ENCODE data around the gene LRSAM1. TPM values are rescaled to one million over a fixed set of nuclear protein-coding genes. Genes with fewer than 3 reads are reported as not detected.
"Not testable (repeated sequence)": the region's sequence is repeated elsewhere in the genome, so short reads cannot be mapped to it uniquely, and the experiment has no call there.

Gene LRSAM1
- total RNA-seq, 1 experiment from 2014 or later: 25.8 TPM

- TF ChIP-seq, protein P1, sequence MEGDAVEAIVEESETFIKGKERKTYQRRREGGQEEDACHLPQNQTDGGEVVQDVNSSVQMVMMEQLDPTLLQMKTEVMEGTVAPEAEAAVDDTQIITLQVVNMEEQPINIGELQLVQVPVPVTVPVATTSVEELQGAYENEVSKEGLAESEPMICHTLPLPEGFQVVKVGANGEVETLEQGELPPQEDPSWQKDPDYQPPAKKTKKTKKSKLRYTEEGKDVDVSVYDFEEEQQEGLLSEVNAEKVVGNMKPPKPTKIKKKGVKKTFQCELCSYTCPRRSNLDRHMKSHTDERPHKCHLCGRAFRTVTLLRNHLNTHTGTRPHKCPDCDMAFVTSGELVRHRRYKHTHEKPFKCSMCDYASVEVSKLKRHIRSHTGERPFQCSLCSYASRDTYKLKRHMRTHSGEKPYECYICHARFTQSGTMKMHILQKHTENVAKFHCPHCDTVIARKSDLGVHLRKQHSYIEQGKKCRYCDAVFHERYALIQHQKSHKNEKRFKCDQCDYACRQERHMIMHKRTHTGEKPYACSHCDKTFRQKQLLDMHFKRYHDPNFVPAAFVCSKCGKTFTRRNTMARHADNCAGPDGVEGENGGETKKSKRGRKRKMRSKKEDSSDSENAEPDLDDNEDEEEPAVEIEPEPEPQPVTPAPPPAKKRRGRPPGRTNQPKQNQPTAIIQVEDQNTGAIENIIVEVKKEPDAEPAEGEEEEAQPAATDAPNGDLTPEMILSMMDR (IDR thresholded peaks at IDR 0.05; ENCODE audit: insufficient read depth in 1 of 2, low read depth in 1 of 2, low read length in 1 of 2, severe bottlenecking in 1 of 2, unreplicated experiment in 1 of 2): no peak
- Mint-ChIP-seq H3K36me3 (ENCODE audit: insufficient read depth, unreplicated experiment) (peaks cover 69% of the 10 kb centered on the region), H3K9me3 (ENCODE audit: unreplicated experiment) (no peaks in the 10 kb centered on the region), H3K4me1 (ENCODE audit: low read depth, unreplicated experiment) (peaks cover 14% of the 10 kb centered on the region), H3K27ac (ENCODE audit: unreplicated experiment) (no peak overlapping the region), H3K27me3 (ENCODE audit: insufficient read depth, unreplicated experiment) (no peaks in the 10 kb centered on the region), H3K4me3 (ENCODE audit: unreplicated experiment) (no peak overlapping the region)
- Histone ChIP-seq H3K4me3 (ENCODE audit: low read depth, low read length) (no peak overlapping the region), H3K9me3 (no peaks in the 10 kb centered on the region), H3K36me3 (ENCODE audit: control insufficient read depth, insufficient read depth, low read length) (no peaks in the 10 kb centered on the region; the same call in 1 of the 2 replicates), H3K27me3 (replicated peaks; ENCODE audit: control insufficient read depth, insufficient read depth, low read length) (no peaks in the 10 kb centered on the region), H3K4me1 (no peaks in the 10 kb centered on the region)
- ChIA-PET CTCF (no interaction called here), POLR2A (no interaction called here)
- no TSS peak for BruUV-seq (replicated peaks)
- no peak for DNase-seq
- intact Hi-C loops (cut with micrococcal nuclease; ENCODE audit: unreplicated experiment): no loop called here
These were observed 7.6 kb downstream of the LRSAM1 start for GRCh38 chr9:127458921-127459320.

DNA sequence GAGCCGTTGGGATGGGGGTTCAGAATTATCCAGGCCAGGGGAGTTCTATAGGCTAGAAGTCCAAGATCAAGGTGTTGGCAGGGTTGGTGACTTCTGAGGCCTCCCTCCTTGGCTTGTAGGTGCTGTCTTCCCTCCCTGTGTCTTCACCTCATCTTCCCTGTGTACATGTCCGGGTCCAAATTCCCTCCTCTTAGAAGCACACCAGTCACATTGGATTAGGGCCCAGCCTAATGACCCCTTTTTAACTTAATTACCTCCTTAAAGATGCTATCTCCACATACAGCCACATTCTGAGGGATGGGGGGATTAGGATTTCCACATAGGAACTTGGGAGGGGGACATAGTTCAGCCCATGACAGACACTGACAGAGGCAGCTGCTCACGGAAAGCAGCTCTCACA lies 12.1 kb downstream of the LRSAM1 start:
- no TSS peak for BruUV-seq (replicated peaks)
- H3K4me3 Mint-ChIP-seq (ENCODE audit: unreplicated experiment): no peak overlapping the region
- POLR2A ChIA-PET: no interaction called here
- Histone ChIP-seq H3K27me3 (replicated peaks; ENCODE audit: control insufficient read depth, insufficient read depth, low read length) (no peaks in the 10 kb centered on the region), H3K4me3 (ENCODE audit: low read depth, low read length) (no peak overlapping the region), H3K9me3 (no peaks in the 10 kb centered on the region), H3K36me3 (ENCODE audit: control insufficient read depth, insufficient read depth, low read length) (no peaks in the 10 kb centered on the region; the same call in none of the 2 replicates), H3K4me1 (peaks cover 18% of the 10 kb centered on the region)
- H3K36me3 Mint-ChIP-seq (ENCODE audit: insufficient read depth, unreplicated experiment): peaks cover 39% of the 10 kb centered on the region
- TF ChIP-seq, protein P1 (IDR thresholded peaks at IDR 0.05; ENCODE audit: insufficient read depth in 1 of 2, low read depth in 1 of 2, low read length in 1 of 2, severe bottlenecking in 1 of 2, unreplicated experiment in 1 of 2): no peak
- intact Hi-C loops (cut with micrococcal nuclease; ENCODE audit: unreplicated experiment): no loop called here
- no peaks in the 10 kb centered on the region for H3K9me3 Mint-ChIP-seq (ENCODE audit: unreplicated experiment)
- CTCF ChIA-PET: no interaction called here
- peaks cover 28% of the 10 kb centered on the region for H3K4me1 Mint-ChIP-seq (ENCODE audit: low read depth, unreplicated experiment)
- no peaks in the 10 kb centered on the region for H3K27me3 Mint-ChIP-seq (ENCODE audit: insufficient read depth, unreplicated experiment)
- DNase-seq: no peak
- H3K27ac Mint-ChIP-seq (ENCODE audit: unreplicated experiment): no peak overlapping the region

DNA sequence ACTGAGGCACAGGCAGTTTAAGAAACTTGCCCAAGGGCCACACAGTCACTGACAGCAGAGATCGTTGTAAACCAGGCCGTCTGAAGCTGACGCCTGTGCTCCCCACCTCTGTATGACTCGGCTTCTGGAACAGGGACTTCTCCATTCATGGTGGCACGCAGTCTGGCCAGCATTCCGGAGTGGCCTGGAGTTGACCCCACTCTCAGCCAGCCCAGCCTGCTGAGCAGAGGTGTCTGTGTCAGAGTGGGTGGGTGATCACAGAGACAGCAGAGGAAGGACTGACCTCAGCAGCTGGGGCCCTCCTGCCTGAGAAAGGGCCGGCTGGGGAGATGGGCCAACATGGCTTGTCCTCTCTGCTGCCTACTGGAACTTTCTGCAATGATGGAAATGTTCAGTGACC lies 12.6 kb downstream of the LRSAM1 start:
- no peak for DNase-seq
- H3K4me1 ChIP-seq: peaks cover 20% of the 10 kb centered on the region
- Mint-ChIP-seq H3K9me3 (ENCODE audit: unreplicated experiment) (no peaks in the 10 kb centered on the region), H3K4me1 (ENCODE audit: low read depth, unreplicated experiment) (peaks cover 28% of the 10 kb centered on the region), H3K27me3 (ENCODE audit: insufficient read depth, unreplicated experiment) (no peaks in the 10 kb centered on the region), H3K27ac (ENCODE audit: unreplicated experiment) (no peak overlapping the region), H3K4me3 (ENCODE audit: unreplicated experiment) (no peak overlapping the region), H3K36me3 (ENCODE audit: insufficient read depth, unreplicated experiment) (peaks cover 39% of the 10 kb centered on the region)
- POLR2A ChIA-PET: interaction anchor here (0.6 kb wide), 1 partner anchor 48 kb away, joined by 3 read pairs; no protein-coding TSS in a partner anchor
- no peak overlapping the region for H3K4me3 ChIP-seq (ENCODE audit: low read depth, low read length)
- H3K27me3 ChIP-seq (replicated peaks; ENCODE audit: control insufficient read depth, insufficient read depth, low read length): no peaks in the 10 kb centered on the region
- TF ChIP-seq, protein P1 (IDR thresholded peaks at IDR 0.05; ENCODE audit: insufficient read depth in 1 of 2, low read depth in 1 of 2, low read length in 1 of 2, severe bottlenecking in 1 of 2, unreplicated experiment in 1 of 2): no peak
- CTCF ChIA-PET: no interaction called here
- intact Hi-C loops (cut with micrococcal nuclease; ENCODE audit: unreplicated experiment): no loop called here
- no TSS peak for BruUV-seq (replicated peaks)
- no peaks in the 10 kb centered on the region for H3K9me3 ChIP-seq
- no peaks in the 10 kb centered on the region; the same call in none of the 2 replicates for H3K36me3 ChIP-seq (ENCODE audit: control insufficient read depth, insufficient read depth, low read length)

- peak overlapping the region; percentile 41 for H3K4me3 Mint-ChIP-seq (ENCODE audit: unreplicated experiment)
- H3K36me3 Mint-ChIP-seq (ENCODE audit: insufficient read depth, unreplicated experiment): peaks cover 24% of the 10 kb centered on the region
- H3K27me3 ChIP-seq (replicated peaks; ENCODE audit: control insufficient read depth, insufficient read depth, low read length); DNase-seq; BruUV-seq (replicated peaks); H3K36me3 ChIP-seq (ENCODE audit: control insufficient read depth, insufficient read depth, low read length); H3K4me3 ChIP-seq (ENCODE audit: low read depth, low read length); H3K27me3 Mint-ChIP-seq (ENCODE audit: insufficient read depth, unreplicated experiment); intact Hi-C loops (cut with micrococcal nuclease; ENCODE audit: unreplicated experiment); H3K9me3 Mint-ChIP-seq (ENCODE audit: unreplicated experiment); CTCF ChIA-PET; H3K9me3 ChIP-seq; POLR2A ChIA-PET: not testable (repeated sequence)
- H3K4me1 Mint-ChIP-seq (ENCODE audit: low read depth, unreplicated experiment): peaks cover 28% of the 10 kb centered on the region
- H3K27ac Mint-ChIP-seq (ENCODE audit: unreplicated experiment): peak overlapping the region; percentile 73
- H3K4me1 ChIP-seq: peaks cover 20% of the 10 kb centered on the region
These were observed 15.2 kb downstream of the LRSAM1 start for GRCh38 chr9:127466407-127466917.

Measured in Caco-2 (cell line).